HG03139 (cell line): ENCODE measurements around the gene ZCCHC14.
"Not testable (repeated sequence)": the region's sequence is repeated elsewhere in the genome, so short reads cannot be mapped to it uniquely, and the experiment has no call there.

Source experiments
- ATAC-seq: cut with Tn5 transposase; IDR thresholded peaks from one replicate; pipeline ENCODE4 v1.9.1; 2021; ENCODE audit not compliant: unreplicated experiment

The ZCCHC14 gene

GRCh38 chr16:87482266-87482665 is 10.6 kb downstream of the ZCCHC14 start:
- ATAC-seq, result no peak

- ATAC-seq, result not testable (repeated sequence)
Observed at GRCh38 chr16:87481711-87482110, 11.1 kb downstream of the ZCCHC14 start.

GRCh38 chr16:87477209-87477981 is 15.4 kb downstream of the ZCCHC14 start:
- ATAC-seq, result not testable (repeated sequence)

- no peak for ATAC-seq
Observed at GRCh38 chr16:87474566-87474996, 18.2 kb downstream of the ZCCHC14 start.

GRCh38 chr16:87474017-87474416 is 18.8 kb downstream of the ZCCHC14 start:
- no peak for ATAC-seq

GRCh38 chr16:87472935-87473334 is 19.9 kb downstream of the ZCCHC14 start:
- ATAC-seq, result no peak

GRCh38 chr16:87472142-87472778 is 20.6 kb downstream of the ZCCHC14 start:
- no peak for ATAC-seq

GRCh38 chr16:87471278-87472141 is 21.3 kb downstream of the ZCCHC14 start:
- no peak for ATAC-seq

GRCh38 chr16:87470332-87470731 is 22.5 kb downstream of the ZCCHC14 start:
- ATAC-seq, result no peak

- ATAC-seq, result no peak
Observed at GRCh38 chr16:87469169-87469568, 23.7 kb downstream of the ZCCHC14 start.

GRCh38 chr16:87468550-87468949 is 24.3 kb downstream of the ZCCHC14 start:
- ATAC-seq, result no peak

GRCh38 chr16:87466975-87467501 is 25.8 kb downstream of the ZCCHC14 start:
- ATAC-seq, result no peak

- no peak for ATAC-seq
Observed at GRCh38 chr16:87465879-87466278, 26.9 kb downstream of the ZCCHC14 start.

GRCh38 chr16:87465306-87465705 is 27.5 kb downstream of the ZCCHC14 start:
- ATAC-seq, result no peak

GRCh38 chr16:87464691-87465300 is 28.0 kb downstream of the ZCCHC14 start:
- ATAC-seq, result no peak

- no peak for ATAC-seq
Observed at GRCh38 chr16:87463722-87464690, 28.8 kb downstream of the ZCCHC14 start.

- ATAC-seq, result no peak
Observed at GRCh38 chr16:87461466-87461991, 31.3 kb downstream of the ZCCHC14 start.

- ATAC-seq, result no peak
Observed at GRCh38 chr16:87460936-87461335, 31.9 kb downstream of the ZCCHC14 start.

- no peak for ATAC-seq
Observed at GRCh38 chr16:87459833-87460232, 33.0 kb downstream of the ZCCHC14 start.
